Mesothelial cell of epicardium (in vitro differentiated cells): ENCODE measurements around the gene EPOP. TPM values are rescaled to one million over a fixed set of nuclear protein-coding genes. Genes with fewer than 3 reads are reported as not detected.

Experiments used
- DNase-seq, 2 experiments: peaks; one replicate each; pipeline ENCODE4 v3.0.0; 2021; ENCODE audit warnings: low spot score in 2 of 2; ENCODE audit not compliant: unreplicated experiment in 2 of 2
- H3K27ac Mint-ChIP-seq: 2 replicates; pipeline ENCODE4 v1.8.0; 2021; ENCODE audit warnings: mixed read lengths
- H3K27me3 Mint-ChIP-seq: 2 replicates; pipeline ENCODE4 v1.8.0; 2021; ENCODE audit warnings: low read depth, mixed read lengths
- H3K36me3 Mint-ChIP-seq: 2 replicates; pipeline ENCODE4 v1.8.0; 2021; ENCODE audit warnings: mixed read lengths
- H3K4me1 Mint-ChIP-seq: 2 replicates; pipeline ENCODE4 v1.8.0; 2021; ENCODE audit warnings: mixed read lengths
- H3K4me3 Mint-ChIP-seq: 2 replicates; pipeline ENCODE4 v1.8.0; 2021; ENCODE audit warnings: mild to moderate bottlenecking, moderate library complexity, mixed read lengths
- H3K9me3 Mint-ChIP-seq: 2 replicates; pipeline ENCODE4 v1.8.0; 2021; ENCODE audit warnings: mixed read lengths
- CTCF ChIP-seq: fragments of 200-600 bp; sonication (generic); IDR thresholded peaks from one replicate; pipeline ENCODE4 v1.5.0; 2021; ENCODE audit warnings: antibody characterized with exemption; ENCODE audit not compliant: unreplicated experiment
- total RNA-seq: library from RNA; stranded (reverse); gene quantifications from 3 replicates; pipeline ENCODE4 v1.2.1, GENCODE V29; 2021

EPOP gene
- total RNA-seq, 1 donor from 2014 or later = 3.7 TPM

- no peak for DNase-seq
- peaks cover 19% of the 10 kb centered on the region for H3K36me3 Mint-ChIP-seq
- H3K27me3 Mint-ChIP-seq = no peaks in the 10 kb centered on the region
- TF ChIP-seq CTCF = no peak
- H3K4me1 Mint-ChIP-seq = peaks cover 18% of the 10 kb centered on the region
- no peak overlapping the region for H3K4me3 Mint-ChIP-seq
- no peak overlapping the region for H3K27ac Mint-ChIP-seq
- no peaks in the 10 kb centered on the region for H3K9me3 Mint-ChIP-seq
Observed at GRCh38 chr17:38717139-38717745, 42.5 kb upstream of the EPOP start.

GRCh38 chr17:38716368-38717005, 41.7 kb upstream of the EPOP start:
- Mint-ChIP-seq H3K9me3 (no peaks in the 10 kb centered on the region), H3K4me1 (peaks cover 18% of the 10 kb centered on the region), H3K27me3 (no peaks in the 10 kb centered on the region), H3K27ac (no peak overlapping the region), H3K36me3 (peaks cover 19% of the 10 kb centered on the region), H3K4me3 (no peak overlapping the region)
- no peak for TF ChIP-seq CTCF
- DNase-seq = no peak

- H3K9me3 Mint-ChIP-seq = no peaks in the 10 kb centered on the region
- peaks cover 14% of the 10 kb centered on the region for H3K4me1 Mint-ChIP-seq
- peaks cover 16% of the 10 kb centered on the region for H3K36me3 Mint-ChIP-seq
- no peak overlapping the region for H3K4me3 Mint-ChIP-seq
- TF ChIP-seq CTCF = no peak
- no peaks in the 10 kb centered on the region for H3K27me3 Mint-ChIP-seq
- DNase-seq = no peak
- no peak overlapping the region for H3K27ac Mint-ChIP-seq
Observed at GRCh38 chr17:38715216-38715943, 40.6 kb upstream of the EPOP start.

GRCh38 chr17:38713456-38714075, 38.8 kb upstream of the EPOP start:
- Mint-ChIP-seq H3K4me3 (no peak overlapping the region), H3K9me3 (no peaks in the 10 kb centered on the region), H3K36me3 (peaks cover 24% of the 10 kb centered on the region), H3K27ac (no peak overlapping the region), H3K4me1 (peaks cover 3% of the 10 kb centered on the region), H3K27me3 (no peaks in the 10 kb centered on the region)
- DNase-seq = no peak
- no peak for TF ChIP-seq CTCF

- no peak overlapping the region for H3K4me3 Mint-ChIP-seq
Observed at GRCh38 chr17:38712593-38712992, 37.8 kb upstream of the EPOP start.

More at GRCh38 chr17:38712593-38712992, 37.8 kb upstream of the EPOP start:
- Mint-ChIP-seq H3K27ac (no peak overlapping the region), H3K4me1 (no peaks in the 10 kb centered on the region), H3K9me3 (no peaks in the 10 kb centered on the region), H3K27me3 (no peaks in the 10 kb centered on the region), H3K36me3 (peaks cover 20% of the 10 kb centered on the region)
- no peak for DNase-seq
- TF ChIP-seq CTCF = no peak
